ENCODE data around the gene PRKAA1.

- TF ChIP-seq POLR2A (IDR thresholded peaks at IDR 0.05; ENCODE audit: low read depth, low read length) (no peak), POLR2AphosphoS5 (IDR thresholded peaks at IDR 0.05; ENCODE audit: low read depth, low read length) (no peak), TAF1 (IDR thresholded peaks at IDR 0.05; ENCODE audit: borderline replicate concordance, low read depth, low read length) (no peak)
Observed at GRCh38 chr5:40733879-40734563, 64.2 kb downstream of the PRKAA1 start.

Measured in GM12892 (cell line).